ENCODE data around the gene TRAF4.

The TRAF4 gene, protein sequence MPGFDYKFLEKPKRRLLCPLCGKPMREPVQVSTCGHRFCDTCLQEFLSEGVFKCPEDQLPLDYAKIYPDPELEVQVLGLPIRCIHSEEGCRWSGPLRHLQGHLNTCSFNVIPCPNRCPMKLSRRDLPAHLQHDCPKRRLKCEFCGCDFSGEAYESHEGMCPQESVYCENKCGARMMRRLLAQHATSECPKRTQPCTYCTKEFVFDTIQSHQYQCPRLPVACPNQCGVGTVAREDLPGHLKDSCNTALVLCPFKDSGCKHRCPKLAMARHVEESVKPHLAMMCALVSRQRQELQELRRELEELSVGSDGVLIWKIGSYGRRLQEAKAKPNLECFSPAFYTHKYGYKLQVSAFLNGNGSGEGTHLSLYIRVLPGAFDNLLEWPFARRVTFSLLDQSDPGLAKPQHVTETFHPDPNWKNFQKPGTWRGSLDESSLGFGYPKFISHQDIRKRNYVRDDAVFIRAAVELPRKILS

DNA sequence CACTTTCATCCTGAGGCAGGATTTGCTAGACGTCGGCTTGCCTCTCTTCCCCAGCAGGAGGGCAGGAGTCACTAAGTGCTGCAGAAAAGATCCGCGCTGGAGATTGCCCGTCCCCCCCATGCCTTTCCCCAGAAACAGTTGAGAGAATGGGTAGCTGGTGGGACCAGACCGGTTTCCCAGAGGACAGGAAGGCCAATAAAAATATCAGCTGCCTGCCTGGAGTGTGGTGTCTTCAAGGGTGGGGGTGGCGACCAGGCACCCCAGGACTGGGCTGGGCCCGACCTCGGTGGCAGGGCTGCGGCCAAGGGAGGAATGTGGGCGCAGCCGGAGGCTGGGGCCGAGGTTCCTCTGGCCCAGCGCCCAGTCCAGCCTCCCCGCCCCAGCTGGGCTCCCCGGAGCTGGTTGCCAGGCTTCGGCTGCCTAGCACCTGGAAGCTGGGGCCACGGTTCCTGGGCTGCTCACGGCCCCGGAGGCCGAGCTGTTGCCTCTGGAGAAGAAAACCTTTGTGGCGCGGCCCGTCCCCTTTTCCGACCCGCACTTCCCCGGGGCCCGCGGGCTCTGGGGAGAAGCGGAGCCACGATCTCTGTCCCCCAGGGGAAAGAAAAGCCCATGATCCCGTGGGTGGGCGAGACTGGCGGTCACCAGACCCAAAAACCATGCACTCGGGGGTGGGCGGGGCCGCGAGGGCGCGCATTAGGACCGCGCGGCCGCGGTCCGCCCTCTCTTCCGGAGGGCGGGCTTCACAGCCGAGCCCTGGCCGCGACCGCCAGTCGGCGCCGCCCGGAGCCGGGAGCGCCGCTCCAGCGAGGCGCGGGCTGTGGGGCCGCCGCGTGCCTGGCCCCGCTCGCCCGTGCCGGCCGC lies at the start of gene TRAF4:
TSS of gene TRAF4 (plus strand) at position 769 of the 861 bp plus-strand sequence. CDS start 102 bp downstream, outside the sequence.
- DNase-seq (ENCODE audit: low read depth, low spot score): peak; percentile 56

DNA sequence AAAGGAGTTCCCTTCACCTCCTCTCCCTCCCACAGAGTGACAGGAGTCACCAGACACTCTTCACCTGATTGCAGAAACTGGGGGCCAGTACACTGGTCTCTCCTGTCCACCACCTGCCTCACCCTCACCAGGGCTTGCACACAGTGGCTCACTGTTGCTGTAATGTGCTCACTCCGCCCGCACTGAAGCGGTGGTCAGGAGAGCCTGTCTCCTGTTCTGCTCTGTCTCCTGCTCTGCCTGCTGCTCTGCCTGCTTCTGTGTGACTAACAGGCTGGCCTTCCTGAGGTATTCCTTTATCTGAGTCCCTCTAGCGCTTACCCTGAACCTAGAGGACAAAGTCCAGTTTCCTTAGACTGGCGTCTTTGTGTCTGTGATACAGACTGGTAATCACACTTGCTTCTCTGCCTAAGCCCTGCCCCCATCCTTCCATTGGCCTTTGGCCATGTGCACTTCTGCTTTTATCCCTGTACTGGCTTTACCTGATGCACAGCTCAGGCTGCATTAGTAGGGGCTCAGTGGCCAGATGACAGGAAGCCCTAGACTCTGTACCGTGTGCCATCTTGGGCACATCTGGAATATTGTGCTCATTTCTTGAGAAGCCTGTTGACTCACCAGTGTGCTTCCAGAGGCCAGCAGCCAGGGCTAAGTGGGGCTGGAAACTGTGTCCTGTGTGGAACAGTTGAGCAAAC lies 45.4 kb upstream of the TRAF4 start:
- DNase-seq (ENCODE audit: low read depth, low spot score): no peak

DNA sequence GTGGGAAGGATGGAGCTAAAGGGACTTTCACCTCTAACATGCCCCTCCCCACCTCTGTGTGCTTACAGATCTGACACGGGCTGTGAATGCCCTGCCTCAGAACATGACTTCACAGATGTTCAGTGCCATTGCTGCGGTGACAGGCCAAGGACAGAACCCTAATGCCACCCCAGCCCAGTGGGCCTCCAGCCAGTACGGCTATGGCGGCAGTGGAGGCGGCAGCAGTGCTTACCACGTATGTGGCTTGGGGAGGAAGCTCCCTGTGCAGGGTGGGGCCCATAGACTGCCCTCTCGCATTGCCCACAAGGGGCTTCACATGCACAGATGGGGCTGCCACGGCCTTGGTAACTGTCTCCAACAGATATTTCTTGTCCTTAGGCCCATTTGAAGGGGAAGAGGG lies 43.5 kb upstream of the TRAF4 start:
- DNase-seq (ENCODE audit: low read depth, low spot score): no peak

DNA sequence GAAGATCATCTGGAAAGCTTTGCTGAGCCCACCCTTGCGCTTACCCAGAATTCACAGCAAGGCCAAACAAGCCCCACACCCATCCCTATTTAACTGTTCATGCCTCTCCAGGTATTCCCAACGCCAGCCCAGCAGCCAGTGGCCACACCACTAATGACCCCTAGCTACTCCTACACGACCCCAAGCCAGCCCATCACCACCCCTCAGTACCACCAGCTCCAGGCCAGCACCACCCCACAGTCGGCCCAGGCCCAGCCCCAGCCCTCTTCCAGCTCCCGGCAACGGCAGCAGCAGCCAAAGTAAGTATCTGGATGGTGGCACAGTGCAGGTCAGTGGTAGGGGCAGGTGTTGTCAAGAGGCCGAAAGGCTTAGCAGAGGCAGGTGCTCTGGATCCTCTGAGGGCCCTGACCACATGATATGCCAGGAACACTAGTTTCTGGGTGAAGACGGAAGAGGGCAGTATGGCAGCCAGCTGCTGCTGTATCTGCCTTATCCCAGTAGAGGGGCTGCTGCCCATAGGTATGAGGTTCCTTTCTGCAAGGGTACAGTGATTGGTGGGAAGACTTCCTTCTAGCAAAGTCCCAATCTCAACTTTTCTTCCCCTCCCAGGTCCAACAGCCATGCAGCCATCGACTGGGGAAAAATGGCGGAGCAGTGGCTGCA lies 42.9 kb upstream of the TRAF4 start:
- no peak for DNase-seq (ENCODE audit: low read depth, low spot score)

DNA sequence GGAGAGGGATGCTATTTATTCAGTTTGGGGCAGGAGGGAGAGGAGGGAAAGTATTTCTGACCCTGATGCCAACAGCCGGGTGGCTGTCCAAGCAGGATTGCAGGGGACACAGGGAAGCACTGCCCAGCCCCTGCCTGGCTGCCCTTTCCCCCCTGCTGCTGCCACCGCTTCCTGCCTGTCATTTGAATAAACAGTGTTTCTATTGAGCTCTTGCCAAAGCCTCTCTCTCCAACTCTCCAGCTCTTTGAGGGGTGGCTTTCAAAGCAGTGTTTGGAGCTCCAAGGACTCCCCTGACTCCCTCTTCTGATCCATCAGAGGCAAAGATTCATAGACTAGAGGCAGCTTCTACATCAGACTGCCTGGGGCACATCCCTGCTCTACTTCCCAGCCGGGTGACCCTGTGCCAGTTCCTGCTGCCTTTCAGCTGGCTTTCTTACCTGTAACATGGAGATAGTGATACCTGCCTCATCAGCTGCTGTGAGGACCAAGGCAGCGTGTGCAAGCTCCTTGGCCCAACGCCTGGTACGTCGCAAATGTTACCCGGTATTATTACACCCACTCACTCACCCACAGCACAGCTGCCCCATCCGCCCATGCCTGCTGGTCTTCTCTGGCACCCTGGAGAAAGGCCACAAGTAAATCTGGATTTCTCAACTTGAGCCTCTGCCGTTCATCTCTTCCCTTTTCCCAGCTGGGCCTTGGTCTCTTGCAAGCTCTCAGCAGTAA lies 41.6 kb upstream of the TRAF4 start:
- no peak for DNase-seq (ENCODE audit: low read depth, low spot score)

DNA sequence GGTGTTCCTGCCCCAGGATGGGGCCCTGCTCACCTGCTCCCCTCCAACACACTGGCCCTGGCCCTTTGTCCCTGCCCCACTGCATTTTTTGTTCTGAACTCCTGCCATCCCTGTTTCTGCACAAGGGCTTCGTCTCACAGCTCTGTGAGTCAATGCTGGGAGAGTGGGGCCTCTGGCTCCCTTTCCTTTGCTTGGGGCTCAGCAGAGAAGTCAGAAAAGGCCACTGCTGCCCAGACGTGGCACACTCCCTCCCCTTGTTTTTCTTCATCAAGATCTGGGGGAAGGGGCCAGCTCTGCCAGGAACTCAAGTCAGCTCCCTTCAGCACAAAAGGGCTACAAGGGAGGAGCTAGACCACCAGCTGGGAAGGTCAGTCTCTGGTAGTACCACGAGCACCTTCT lies 41.1 kb upstream of the TRAF4 start:
- no peak for DNase-seq (ENCODE audit: low read depth, low spot score)

DNA sequence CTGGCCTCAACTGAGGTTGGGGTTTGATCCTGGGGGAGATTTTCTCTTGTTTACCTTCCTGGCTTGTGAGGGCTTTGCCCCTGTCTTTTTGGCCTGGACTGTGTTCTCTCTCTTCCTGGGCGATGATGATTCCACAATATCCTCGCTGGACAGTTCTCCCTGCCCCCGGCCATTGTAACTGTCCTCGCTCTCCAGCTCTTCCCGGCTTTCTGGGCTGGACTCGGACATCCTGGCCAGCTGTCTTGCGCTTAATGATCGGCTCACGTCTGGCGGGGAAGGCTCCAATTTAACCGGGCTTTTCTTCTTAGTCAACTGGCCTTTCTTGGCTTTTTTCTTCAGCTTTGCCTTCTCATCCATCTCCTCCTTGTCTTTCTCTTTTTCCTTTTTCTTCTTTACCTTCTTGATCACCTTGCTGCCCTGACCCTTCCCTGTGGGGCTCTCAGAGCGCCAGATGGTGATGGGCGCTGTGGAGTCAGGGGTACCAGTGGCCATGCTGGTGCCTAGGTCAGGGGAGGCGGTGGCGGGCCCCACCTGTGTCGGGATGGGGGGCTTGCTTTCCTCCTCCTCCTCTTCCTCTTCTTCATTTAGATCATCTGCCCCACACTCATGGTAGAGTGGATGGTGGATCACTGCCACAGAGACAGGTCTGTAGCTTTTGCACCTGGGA lies 40.1 kb upstream of the TRAF4 start:
- DNase-seq (ENCODE audit: low read depth, low spot score): no peak

DNA sequence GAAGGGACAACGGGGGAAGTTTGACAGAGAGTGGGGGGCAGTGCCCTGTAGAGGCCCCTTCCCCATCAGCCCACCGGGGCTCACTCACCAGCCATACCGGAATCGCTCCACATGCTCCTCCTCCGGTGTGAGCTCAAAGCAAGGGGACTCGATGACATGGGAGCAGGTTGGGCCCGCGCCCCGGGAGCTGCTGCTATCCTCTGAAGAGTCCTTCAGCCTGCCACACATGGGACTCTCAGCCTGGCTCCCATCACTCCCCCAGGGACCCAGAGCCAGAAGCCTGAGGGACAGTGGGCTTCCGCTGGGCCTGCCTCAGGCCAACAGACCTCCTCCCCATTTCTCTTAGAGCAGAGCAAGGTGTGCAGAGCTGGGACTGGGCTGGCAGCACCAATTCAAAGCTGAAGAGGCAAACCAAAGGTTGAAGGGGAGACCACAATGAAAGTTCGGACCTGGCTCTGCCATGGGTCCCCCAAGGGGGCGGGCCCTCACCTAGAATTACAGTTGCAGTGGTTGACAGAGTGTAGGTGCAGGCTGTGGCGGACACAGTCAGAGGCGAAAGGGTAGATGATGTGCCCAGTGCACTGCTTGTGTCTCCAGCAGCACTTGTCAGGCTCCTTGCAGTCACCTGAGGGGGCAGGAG lies 39.5 kb upstream of the TRAF4 start:
- no peak for DNase-seq (ENCODE audit: low read depth, low spot score)

DNA sequence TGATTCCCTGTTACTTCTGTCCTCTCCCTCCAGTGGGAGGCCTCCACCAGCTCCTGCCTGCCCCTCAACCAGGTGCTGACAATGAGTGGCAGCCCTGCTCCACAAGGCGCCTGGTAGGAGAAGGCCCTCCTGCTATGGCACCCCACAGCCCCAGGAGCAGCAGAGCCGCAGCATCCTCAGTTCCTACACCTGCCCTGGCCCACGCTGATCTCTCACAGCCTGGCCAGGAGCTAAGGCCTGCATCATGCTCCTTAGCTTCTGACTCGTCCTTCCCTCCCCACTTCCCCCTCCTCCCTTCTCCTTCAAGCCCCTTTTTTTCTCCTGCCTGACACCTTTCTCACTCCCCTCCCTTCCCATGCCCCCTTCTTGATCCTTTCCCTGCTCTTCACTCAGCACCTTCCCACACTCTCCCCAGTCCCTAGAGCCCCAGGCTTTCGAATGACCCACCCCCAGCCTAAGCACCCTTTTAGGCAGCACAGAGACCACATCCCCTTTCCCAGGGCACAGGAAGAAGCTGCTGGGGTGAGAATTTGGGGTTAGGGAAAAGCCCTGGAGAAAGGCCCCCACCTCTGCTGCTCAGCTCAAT lies 38.6 kb upstream of the TRAF4 start:
- DNase-seq (ENCODE audit: low read depth, low spot score): no peak

DNA sequence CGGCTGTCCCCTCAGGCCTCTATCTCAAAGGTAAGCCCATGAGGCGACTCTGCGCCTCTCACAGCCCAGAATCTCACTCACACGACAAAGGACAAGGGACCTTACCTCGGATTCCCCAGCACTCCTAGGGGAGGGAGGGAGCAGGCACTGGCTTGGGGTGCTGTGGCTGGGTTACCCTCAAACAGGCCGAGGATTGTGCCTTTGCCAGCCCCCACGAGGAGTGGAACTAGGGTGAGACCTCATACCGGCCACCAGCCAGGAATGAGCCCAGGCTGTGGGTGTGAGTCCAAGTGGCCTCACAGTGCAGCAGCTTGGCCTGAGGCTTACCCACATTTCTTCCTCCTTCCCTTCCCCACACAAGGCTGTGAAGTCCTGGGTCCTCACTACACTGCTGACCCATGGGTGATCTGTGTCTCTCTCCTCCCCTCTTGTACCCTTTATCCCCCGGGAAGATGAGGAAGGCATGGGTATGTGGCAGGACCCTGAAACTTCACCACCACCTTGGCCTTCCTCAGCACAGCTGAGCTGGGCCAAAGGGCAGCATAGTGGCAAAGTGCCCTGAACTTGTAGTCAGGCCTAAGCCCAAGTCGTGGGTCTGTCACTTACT lies 38.0 kb upstream of the TRAF4 start:
- DNase-seq (ENCODE audit: low read depth, low spot score): no peak

DNA sequence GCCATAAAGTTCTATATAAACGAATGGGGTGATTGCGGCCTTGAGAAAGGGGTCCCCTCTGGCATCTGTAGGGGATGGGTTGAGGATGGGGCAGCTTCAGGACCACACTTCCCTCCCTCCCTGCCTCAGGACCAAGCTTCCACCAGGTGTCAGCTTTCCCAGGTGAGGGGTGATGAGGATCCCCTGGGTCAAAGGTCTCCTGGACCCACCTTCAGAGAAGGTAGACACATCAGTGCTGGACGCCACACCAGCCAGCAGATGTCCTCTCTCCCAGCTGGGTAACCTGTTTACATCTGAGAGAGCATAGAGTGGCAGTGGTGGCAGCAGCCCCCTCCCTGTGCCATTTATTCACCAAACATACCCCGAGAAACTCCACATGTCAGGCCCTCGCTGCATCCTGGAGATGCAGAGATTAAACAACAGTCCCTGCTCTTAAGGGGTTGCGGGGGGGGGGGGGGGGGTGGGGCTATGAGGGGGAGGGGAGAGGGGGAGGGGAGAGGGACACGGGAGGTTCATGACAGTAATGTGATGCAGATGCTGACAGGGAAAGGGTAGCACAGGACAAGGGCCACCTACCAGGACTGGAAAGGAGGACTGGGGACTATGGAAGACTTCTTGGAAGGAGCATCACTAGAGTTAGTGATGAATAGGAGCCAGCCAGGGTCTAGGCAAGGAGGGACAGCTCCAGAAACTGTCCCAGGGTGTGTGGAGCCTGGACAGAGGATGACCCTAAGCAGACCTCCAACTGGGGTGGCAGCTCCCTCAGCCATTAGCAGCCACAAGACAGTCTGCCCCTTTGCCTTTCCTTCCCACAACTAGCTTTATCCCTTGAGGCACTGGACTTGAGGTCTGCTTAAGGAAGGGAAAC lies 37.1 kb upstream of the TRAF4 start:
- no peak for DNase-seq (ENCODE audit: low read depth, low spot score)

DNA sequence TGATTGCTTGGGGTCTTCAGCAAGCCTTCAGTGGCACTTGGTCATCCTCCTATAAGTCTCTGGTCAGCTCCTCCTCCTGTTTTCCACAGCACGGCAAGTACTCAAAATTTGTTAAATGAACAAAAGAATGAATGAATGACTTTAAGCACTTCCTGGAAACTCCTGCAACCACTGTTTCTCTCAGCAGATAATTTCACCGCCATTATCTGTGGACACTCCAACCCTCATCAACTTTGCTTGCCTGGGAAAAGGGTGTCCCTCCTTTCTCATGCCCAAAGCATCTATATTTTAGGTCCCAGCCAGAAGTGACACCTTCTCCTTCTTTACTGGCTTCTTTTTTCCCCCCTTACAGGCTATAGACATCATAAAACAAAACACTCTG lies 36.5 kb upstream of the TRAF4 start:
- no peak for DNase-seq (ENCODE audit: low read depth, low spot score)

DNA sequence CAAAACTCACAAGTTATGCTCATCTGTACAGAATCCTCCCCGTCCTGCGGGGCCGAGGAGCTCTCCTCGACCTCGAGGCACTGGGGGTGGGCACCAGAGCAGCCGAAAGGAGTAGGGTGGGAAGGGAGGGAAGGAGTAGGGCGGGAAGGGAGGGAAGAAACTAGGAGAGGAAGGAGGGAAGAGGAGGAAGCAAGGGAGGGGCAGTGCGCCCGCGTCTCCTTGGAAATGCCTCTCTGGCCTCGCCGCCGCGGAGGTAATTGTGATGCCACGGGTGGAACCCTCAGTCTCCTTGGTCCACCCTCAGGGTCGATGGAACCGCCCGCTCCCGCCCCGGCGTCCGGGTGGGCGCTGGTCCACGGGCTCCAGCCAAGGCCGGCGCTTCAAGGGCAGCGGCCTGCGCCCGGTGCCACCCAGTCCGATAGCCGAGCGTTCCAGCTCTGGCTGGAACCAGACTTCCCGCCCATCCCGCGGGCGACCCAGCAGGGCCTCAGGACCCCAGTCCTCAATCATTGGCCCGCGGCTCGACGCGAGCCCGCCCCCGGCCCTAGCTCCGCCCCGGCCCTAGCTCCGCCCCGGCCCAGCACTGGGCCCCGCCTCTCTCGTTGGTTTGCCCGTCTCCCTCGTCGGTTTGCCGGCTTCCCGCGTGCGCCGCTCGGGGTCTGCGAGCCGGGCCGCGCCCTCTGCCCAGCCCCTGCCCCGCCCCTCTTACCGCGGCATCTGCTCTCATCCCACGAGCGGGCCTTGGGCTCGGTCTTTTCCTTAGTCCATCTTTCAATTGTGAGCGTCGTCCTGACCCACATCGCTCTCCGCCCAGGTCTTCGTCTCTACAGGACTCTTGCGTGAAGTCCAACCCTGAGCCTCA lies 32.7 kb upstream of the TRAF4 start:
- peak; percentile 75 for DNase-seq (ENCODE audit: low read depth, low spot score)

DNA sequence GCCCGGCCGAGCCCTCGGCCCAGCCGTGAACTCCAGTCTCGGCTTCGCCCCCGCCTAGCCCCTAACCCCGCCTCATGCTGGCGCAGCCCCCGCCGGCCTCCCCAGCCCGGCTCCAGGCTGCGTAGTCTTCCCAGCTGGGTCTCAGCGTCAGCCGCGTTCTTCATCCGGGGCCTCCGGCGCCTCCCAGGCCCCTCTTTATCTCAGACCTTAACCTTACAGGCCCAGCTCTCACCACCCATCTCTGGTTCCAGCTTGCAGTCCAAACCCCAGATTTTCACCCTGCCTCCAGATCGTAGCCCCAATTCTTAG lies 32.1 kb upstream of the TRAF4 start, which contains the start of gene PROCA1:
TSS of gene PROCA1 (minus strand) at position 166 of the 309 bp plus-strand sequence. CDS start 228 bp downstream, outside the sequence.
- no peak for DNase-seq (ENCODE audit: low read depth, low spot score)

DNA sequence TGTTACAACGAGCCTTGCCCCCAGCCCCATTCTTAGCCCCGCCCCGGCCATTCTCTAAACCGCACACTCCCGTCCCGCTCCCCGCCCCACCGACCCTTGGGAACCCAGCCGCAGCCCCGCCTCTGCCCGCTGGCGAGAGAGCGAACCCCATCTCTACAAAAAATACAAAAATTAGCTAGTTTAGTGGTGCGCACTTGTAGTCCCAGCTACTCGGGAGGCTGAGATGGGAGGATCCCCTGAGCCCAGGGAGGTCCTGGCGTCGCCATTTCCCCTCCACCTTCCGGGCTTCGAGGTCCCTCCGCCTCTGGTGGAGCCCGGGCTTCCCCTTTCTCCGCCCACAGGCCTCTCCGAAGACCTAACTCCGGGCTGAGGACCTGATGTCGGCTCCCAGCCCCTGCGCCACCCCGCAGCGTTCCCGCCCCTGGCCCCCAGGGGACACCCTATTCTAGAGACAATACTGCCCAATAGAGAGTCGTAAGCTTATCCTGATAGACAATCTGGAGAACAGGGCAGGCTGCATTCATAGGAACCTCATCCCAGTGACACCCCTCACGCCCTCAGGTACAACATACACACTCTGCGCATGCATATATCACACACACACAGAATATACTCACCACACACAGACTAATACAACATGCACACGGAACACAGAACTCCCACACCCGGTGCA lies 31.6 kb upstream of the TRAF4 start:
- peak; percentile 32 for DNase-seq (ENCODE audit: low read depth, low spot score)

DNA sequence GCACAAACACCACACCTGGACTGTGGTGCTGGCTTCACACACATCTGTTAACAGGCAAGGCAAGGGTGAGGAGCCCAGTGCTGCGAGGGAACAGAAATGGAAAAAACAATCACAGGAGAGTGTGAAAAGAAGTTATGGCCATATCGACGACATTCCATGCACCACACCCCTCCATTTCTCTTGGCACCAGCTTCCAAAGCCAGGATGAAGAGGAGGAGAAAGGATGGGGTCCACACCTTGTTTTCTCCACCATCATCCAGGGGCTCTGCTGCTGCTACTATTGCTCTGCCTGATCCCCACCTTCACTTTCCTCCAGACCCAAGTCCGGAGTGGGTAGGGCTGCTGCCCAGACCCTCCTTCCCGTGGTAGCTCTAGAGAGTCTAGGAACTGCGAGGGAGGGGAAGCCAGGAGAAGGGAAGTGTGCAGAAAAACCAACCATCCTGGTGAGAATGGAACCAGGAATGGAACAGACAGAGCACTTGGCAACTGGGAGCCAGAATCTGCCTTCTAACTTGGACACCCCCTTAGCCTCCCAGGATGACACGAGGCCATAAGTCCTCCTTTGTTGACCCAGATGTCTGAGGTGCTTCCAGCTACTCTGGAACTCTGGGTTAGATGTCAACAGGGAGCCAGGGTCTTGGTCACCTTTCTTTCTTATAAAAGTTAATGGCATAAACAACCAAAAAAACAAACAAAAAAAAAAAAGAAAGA lies 31.0 kb upstream of the TRAF4 start:
- no peak for DNase-seq (ENCODE audit: low read depth, low spot score)
